ENCODE results near the gene SEC63.

The SEC63 gene

GRCh38 chr6:107833136-107833535 lies 124.9 kb downstream of the SEC63 start:
- Histone ChIP-seq H3K4me3 (no peak overlapping the region), H3K27ac (no peak overlapping the region)
- TF ChIP-seq, protein P1, sequence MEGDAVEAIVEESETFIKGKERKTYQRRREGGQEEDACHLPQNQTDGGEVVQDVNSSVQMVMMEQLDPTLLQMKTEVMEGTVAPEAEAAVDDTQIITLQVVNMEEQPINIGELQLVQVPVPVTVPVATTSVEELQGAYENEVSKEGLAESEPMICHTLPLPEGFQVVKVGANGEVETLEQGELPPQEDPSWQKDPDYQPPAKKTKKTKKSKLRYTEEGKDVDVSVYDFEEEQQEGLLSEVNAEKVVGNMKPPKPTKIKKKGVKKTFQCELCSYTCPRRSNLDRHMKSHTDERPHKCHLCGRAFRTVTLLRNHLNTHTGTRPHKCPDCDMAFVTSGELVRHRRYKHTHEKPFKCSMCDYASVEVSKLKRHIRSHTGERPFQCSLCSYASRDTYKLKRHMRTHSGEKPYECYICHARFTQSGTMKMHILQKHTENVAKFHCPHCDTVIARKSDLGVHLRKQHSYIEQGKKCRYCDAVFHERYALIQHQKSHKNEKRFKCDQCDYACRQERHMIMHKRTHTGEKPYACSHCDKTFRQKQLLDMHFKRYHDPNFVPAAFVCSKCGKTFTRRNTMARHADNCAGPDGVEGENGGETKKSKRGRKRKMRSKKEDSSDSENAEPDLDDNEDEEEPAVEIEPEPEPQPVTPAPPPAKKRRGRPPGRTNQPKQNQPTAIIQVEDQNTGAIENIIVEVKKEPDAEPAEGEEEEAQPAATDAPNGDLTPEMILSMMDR (IDR thresholded peaks at IDR 0.05), result no peak
- no peak for DNase-seq (ENCODE audit: low spot score)

DNA sequence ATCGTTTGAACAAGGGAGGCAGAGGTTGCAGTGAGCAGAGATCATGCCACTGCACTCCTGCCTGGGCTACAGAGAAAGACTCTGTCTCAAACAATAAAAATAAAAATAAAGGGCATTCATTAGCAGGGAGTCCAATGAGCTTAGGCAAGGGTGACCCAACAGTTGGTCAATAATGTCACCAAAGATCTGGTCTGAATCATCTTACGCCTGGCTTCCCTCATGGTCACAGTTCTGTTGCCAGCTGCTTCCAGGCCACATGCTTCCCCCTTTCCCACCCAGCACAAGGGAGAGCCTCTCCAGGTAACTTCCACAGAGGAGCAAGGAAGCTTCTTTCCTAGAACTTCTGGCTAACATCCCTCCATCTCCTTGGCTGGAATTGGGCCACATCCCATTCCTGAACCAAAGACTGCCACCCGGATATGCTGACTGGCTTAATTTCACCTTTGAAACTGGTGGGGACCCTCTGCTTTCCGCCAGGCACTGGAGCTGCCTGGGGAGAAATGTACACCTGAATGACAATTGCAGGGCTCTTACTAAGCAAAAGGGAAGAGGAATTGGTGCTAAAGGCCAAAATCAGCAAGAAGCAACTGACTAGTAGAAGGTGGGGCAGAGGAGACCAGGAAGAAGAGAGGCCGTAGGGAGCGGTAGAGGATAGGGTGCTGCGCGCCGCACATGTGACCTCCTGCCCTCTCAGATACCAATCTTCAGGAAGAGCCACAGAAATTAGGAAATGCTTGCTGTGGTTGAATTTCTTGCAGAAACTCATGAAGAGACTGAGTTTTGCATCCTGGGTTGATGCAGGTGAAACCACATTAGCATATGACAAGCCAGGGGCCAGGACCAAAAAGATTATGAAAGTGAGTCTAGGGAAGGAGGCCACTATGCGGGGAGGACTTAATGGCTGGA lies 125.6 kb downstream of the SEC63 start:
- Histone ChIP-seq H3K27ac (no peak overlapping the region), H3K4me3 (no peak overlapping the region)
- DNase-seq (ENCODE audit: low spot score), result no peak
- TF ChIP-seq, protein P1 (IDR thresholded peaks at IDR 0.05), result no peak

DNA sequence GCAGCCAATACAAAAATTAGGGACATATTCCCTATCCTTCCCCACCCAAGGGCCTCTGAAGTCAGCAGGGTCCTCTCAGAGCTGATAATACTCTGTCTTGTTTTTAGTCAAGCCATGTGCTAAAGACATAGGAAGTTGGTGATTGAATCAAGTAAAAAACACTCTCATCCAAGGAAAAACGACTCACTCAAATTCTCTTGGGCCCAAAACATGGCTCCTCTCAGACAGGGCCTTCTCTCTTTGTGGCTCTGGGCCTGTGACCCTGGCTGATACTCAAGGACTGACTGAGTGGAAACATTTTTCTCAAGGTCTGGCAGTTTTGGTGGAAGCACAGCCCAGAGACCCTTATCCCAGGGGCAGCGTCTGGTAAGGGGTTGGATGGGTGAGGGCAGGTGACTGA lies 127.9 kb downstream of the SEC63 start:
- DNase-seq (ENCODE audit: low spot score), result no peak
- Histone ChIP-seq H3K27ac (no peak overlapping the region), H3K4me3 (no peak overlapping the region)
- TF ChIP-seq, protein P1 (IDR thresholded peaks at IDR 0.05), result no peak

- H3K27ac ChIP-seq, result no peak overlapping the region
- TF ChIP-seq, protein P1 (IDR thresholded peaks at IDR 0.05), result no peak
- DNase-seq (ENCODE audit: low spot score), result no peak
Observed at GRCh38 chr6:107827541-107827940, 130.5 kb downstream of the SEC63 start.

GRCh38 chr6:107823047-107823557 lies 134.9 kb downstream of the SEC63 start:
- TF ChIP-seq, protein P1 (IDR thresholded peaks at IDR 0.05), result no peak
- H3K4me3 ChIP-seq, result no peak overlapping the region
- no peak for DNase-seq (ENCODE audit: low spot score)
- H3K27ac ChIP-seq, result no peak overlapping the region

More at GRCh38 chr6:107827541-107827940, 130.5 kb downstream of the SEC63 start:
- H3K4me3 ChIP-seq, result no peak overlapping the region

DNA sequence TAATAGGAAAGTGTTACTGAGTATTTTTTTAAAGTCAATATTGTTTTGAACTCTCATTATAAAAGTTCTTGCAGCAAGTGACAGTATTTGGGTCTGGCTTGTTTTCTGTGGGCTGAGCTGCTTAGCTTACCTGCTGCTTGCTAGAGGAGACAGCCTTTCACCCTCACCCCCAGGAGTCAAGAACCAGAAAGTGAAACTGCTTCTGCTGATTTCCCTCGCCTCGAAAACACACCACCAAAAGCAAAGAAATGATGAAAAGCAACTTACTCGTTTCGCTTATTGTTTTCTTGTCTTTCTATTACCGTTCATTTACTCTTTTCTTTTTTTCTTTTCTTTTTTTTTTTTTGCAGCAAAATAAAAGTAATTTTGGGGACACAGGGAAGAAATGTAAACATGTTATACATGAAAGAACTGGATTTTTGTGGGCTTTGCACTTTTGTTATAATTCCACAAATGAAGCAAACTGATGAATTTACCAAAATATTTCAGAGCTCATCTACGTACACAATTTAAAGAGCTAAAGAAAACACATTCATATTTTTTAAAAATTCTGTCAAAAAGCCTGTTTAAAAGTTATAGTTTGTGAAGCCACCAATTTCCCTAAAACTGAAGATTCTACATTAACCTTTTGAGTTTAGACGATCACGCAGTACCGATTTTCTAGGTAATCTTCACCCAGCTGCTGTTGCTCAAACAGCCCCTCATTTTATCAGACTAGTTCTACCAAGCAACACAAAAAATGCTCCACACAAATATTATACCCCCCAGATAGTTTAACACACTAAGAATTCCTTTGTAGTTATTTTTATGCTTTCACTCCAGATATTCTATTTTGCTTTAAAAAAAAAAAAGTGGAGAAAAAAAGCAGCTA lies 135.6 kb downstream of the SEC63 start:
- TF ChIP-seq, protein P1 (IDR thresholded peaks at IDR 0.05), result no peak
- Histone ChIP-seq H3K4me3 (no peak overlapping the region), H3K27ac (no peak overlapping the region)
- peak; percentile 9 for DNase-seq (ENCODE audit: low spot score)

Measured in coronary artery (tissue), 2 donors.